ELF-1 (cell line): ENCODE measurements around the gene NRDE2.
A peak's percentile ranks its signal among the peaks of the same experiment; 100 is the strongest.
"Not testable (repeated sequence)": the region's sequence is repeated elsewhere in the genome, so short reads cannot be mapped to it uniquely, and the experiment has no call there.

ENCODE experiments used
- DNase-seq: peaks from one replicate; pipeline ENCODE4 v3.0.0-alpha.2; 2016; ENCODE audit warnings: low read depth, low spot score

Gene NRDE2

DNA sequence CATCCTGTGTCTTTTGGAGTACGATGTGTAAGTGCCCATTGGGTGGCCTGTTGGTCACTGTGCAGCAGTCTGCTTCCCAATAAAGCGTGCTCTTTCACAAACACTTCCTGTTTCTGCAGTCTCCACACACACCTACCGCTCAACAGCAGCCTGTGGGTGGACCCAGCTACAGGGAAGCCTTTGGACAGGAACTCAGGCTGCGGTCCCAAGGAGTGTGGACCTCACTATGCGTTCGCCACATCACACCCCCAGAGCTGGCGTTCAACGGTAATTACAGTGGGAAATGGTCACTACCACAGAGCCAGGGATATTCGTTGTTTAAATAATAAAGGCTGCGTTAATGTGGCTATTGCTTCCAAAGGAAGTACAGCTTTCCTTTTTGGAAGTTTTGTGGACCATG is 59.2 kb downstream of the NRDE2 start:
- DNase-seq, result no peak

- DNase-seq, result no peak
Measured at GRCh38 chr14:90268420-90268819, 63.3 kb downstream of the NRDE2 start.

GRCh38 chr14:90266441-90267154 is 65.1 kb downstream of the NRDE2 start:
- no peak for DNase-seq

DNA sequence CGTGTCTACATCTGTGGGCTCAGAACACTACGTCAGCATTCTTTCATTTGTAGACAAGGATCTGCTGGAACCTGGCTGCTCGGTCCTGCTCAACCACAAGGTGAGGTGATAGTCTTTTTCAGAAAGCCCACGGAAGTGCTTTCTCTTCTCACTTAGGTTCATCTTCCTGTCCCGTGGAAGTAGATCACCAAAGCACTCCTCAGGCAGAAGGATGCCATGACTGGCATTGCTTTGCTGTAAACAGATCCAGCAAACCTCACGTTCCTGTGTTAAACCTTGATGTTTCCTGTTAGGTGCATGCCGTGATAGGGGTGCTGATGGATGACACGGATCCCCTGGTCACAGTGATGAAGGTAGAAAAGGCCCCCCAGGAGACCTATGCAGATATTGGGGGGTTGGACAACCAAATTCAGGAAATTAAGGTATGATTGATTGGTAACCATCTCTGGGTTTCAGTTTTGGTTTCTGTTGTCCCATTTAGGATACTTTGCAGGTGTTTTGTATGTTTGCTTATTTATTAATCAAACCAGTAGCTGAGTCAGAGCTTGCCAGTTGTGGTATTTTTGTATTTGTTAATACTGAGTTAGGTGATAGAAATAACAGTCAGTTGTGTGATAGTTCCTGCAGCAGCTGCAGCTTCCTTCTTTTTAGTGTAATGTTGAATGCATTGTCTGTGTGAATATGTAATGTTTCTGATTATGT is 67.8 kb downstream of the NRDE2 start:
- DNase-seq, result no peak

DNA sequence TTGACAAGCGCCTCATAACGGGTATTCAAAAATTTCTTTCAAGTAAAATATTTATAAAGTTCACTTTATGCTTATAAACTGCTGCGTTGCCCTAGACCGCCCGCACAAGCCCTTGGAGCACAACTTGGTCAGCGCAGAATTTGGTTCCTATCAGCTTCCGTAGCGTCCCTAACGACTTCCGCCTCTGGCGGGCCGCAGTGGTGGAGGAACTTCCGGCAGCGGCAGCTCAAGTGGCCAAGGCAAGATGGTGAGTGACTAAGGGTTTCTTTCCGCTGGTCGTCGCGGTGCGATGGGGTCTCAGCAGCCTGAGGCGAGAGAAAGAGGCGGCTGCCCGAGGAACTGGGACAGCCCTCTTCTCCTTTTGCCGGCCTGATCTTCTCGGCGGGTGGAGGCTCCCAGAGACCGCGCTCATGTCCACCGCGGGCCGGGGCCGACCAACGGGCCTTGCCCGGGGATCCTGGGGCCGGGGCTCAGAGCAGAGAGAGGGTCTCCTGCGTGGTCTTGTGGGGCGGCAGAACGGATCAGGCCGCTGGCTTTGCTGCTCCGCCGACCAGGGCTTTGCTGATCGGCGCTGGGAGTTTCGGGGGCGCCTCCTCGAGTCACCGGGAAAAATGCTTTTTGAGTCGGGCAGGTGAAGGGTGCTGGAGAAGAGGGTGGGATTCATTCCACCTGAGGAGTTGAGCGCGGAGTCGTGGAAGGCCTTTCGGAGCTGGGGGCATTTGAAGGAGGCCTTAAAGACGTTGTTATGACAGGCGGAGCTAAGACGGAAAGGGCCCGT is 75.2 kb downstream of the NRDE2 start, which contains the start of gene PSMC1:
Gene PSMC1, plus strand, starts transcription at position 200 of the 778 bp plus-strand sequence. Its CDS starts 45 bp downstream, at position 245.
- DNase-seq, result peak; percentile 92

GRCh38 chr14:90255871-90256270 is 75.9 kb downstream of the NRDE2 start:
- no peak for DNase-seq

- no peak for DNase-seq
Measured at GRCh38 chr14:90253826-90254225, 77.9 kb downstream of the NRDE2 start.

- DNase-seq, result no peak
Measured at GRCh38 chr14:90248594-90248993, 83.1 kb downstream of the NRDE2 start.

GRCh38 chr14:90247441-90247840 is 84.3 kb downstream of the NRDE2 start:
- not testable (repeated sequence) for DNase-seq

DNA sequence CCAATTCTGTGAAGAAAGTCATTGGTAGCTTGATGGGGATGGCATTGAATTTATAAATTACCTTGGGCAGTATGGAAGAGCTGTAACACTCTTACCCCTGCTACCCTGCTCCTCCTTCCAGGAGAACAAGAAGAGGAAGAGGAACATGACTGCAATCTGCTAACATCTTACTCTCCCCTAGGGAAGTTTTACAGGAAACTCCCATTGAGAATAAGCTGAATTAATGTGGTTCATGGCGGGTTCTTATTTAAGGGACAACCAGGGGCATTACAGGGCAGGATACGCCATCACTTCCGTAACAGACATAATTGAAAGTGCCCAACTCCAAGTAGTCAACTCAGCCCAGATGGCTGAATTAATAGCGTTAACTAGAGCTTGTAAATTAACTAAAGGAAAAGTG is 84.8 kb downstream of the NRDE2 start:
- DNase-seq, result no peak

- no peak for DNase-seq
Measured at GRCh38 chr14:90242444-90242843, 89.3 kb downstream of the NRDE2 start.

DNA sequence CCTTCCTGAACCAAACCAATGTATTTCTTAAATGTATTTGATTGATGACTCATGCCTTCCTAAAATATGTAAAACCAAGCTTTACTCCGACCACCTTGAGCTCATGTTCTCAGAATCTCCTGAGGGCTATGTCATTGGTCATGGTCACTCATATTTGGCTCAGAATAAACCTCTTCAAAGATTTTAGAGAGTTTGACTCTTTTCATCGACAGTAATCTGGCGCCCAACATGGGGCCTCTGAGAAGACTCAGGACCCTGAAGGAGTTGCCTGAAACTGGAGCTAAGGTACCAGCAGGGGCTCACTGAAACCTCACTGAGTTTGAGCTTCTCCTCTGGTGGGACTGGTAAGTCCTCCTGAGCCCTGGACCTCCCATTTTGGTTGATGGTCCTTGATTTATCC is 92.6 kb downstream of the NRDE2 start:
- DNase-seq, result no peak

- peak; percentile 95 for DNase-seq
Measured at GRCh38 chr14:90235179-90235976, 96.4 kb downstream of the NRDE2 start.

- not testable (repeated sequence) for DNase-seq
Measured at GRCh38 chr14:90229942-90230341, 101.8 kb downstream of the NRDE2 start.

DNA sequence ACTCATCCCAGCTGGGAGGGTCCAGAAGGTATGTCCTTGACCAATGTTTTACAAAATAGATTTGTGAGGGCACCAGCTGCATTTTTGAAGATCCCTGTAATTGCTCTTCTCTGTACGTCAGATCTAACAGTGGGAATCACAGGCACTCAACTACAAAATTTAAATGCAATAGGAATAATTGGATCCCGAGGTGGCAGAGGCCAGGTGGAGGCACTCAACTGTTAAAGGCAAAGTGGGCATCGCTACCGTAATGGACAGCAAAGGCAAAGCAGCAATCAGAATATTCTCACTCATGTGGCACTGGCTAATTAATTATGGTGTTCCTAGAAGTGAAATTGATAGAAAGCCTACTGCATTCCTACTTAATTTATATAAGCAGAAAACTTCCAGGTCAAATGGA is 103.3 kb downstream of the NRDE2 start:
- no peak for DNase-seq
